ENCODE data around the gene HRH4. TPM values are rescaled to one million over a fixed set of nuclear protein-coding genes. Genes with fewer than 3 reads are reported as not detected.

The HRH4 gene
- total and polyA plus RNA-seq, 2 of the 13 experiments (the other 11 are each of a cell fraction or from before 2014, with no cell fraction given) = not detected

- TF ChIP-seq ZNF343 (CRISPR knock-in tag; IDR thresholded peaks at IDR 0.05) (0 out of 2 replicates have a peak, but pooled peaks have one; percentile 63), ZNF460 (CRISPR knock-in tag; IDR thresholded peaks at IDR 0.05; ENCODE audit: borderline replicate concordance) (no peak), ZSCAN5A (CRISPR knock-in tag; IDR thresholded peaks at IDR 0.05; ENCODE audit: borderline replicate concordance) (no peak), ZNF180 (CRISPR knock-in tag; IDR thresholded peaks at IDR 0.05; ENCODE audit: borderline replicate concordance, low read depth) (no peak), E2F1 (CRISPR knock-in tag; IDR thresholded peaks at IDR 0.05) (no peak), KDM1A (CRISPR knock-in tag; IDR thresholded peaks at IDR 0.05) (no peak), SATB2 (CRISPR knock-in tag; IDR thresholded peaks at IDR 0.05) (no peak), GTF3A (CRISPR knock-in tag; conservative IDR thresholded peaks at IDR 0.05) (no peak), RAD51 (IDR thresholded peaks at IDR 0.05; ENCODE audit: borderline replicate concordance) (no peak), ZNF616 (CRISPR knock-in tag; IDR thresholded peaks at IDR 0.05; ENCODE audit: low read depth) (no peak), ZSCAN29 (CRISPR knock-in tag; conservative IDR thresholded peaks at IDR 0.05) (no peak), ZNF503 (CRISPR knock-in tag; IDR thresholded peaks at IDR 0.05) (0 out of 2 replicates have a peak, but pooled peaks have one; percentile 24), NPAS2 (CRISPR knock-in tag; IDR thresholded peaks at IDR 0.05; ENCODE audit: borderline replicate concordance) (no peak), ZNF337 (CRISPR knock-in tag; IDR thresholded peaks at IDR 0.05; ENCODE audit: borderline replicate concordance, low read depth) (no peak), NFKBIZ (CRISPR knock-in tag; IDR thresholded peaks at IDR 0.05) (no peak), BCLAF1 (IDR thresholded peaks at IDR 0.05) (no peak), ZNF33B (CRISPR knock-in tag; IDR thresholded peaks at IDR 0.05) (no peak), ZNF138 (CRISPR knock-in tag; IDR thresholded peaks at IDR 0.05; ENCODE audit: low read depth) (no peak), SAP130 (CRISPR knock-in tag; IDR thresholded peaks at IDR 0.05; ENCODE audit: low read depth) (peak; percentile 49), CBX1 (IDR thresholded peaks at IDR 0.05; ENCODE audit: low read depth) (no peak), NAIF1 (CRISPR knock-in tag; IDR thresholded peaks at IDR 0.05; ENCODE audit: borderline replicate concordance) (no peak)
Observed at GRCh38 chr18:24426398-24427294, 33.8 kb upstream of the HRH4 start, which contains the start of gene IMPACT (continued).
